Stimulated activated memory B cell treated with anti-CD40 and anti-IgM and Interleukin-4, amounts not matched to agents 10 μg/mL and 1 μg/mL and 100 μg/mL, for 72 hours (primary cell): ENCODE measurements around the gene ARHGEF28.

Experiments
- ATAC-seq: fragments of 150-1000 bp; cut with Tn5 transposase; 2 replicates; pipeline ENCODE4 v1.10.0; 2021
- H3K27ac Mint-ChIP-seq: one replicate; pipeline ENCODE4 v1.8.0; 2022; ENCODE audit warnings: mild to moderate bottlenecking, mixed read lengths
- H3K27me3 Mint-ChIP-seq: one replicate; pipeline ENCODE4 v1.8.0; 2022; ENCODE audit warnings: mixed read lengths
- H3K36me3 Mint-ChIP-seq: one replicate; pipeline ENCODE4 v1.8.0; 2022; ENCODE audit warnings: mixed read lengths
- H3K4me1 Mint-ChIP-seq: one replicate; pipeline ENCODE4 v1.8.0; 2022; ENCODE audit warnings: mixed read lengths
- H3K4me3 Mint-ChIP-seq: one replicate; pipeline ENCODE4 v1.8.0; 2022; ENCODE audit warnings: mild to moderate bottlenecking, moderate library complexity, mixed read lengths
- H3K9me3 Mint-ChIP-seq: one replicate; pipeline ENCODE4 v1.8.0; 2022; ENCODE audit warnings: mixed read lengths

ARHGEF28 gene

GRCh38 chr5:73915345-73915744 lies 289.3 kb downstream of the ARHGEF28 start:
- Mint-ChIP-seq H3K4me3 (no peak overlapping the region), H3K4me1 (no peaks in the 10 kb centered on the region), H3K27me3 (no peaks in the 10 kb centered on the region), H3K9me3 (no peaks in the 10 kb centered on the region), H3K27ac (no peak overlapping the region), H3K36me3 (no peaks in the 10 kb centered on the region)
- ATAC-seq = no peak

GRCh38 chr5:73917433-73917832 lies 291.4 kb downstream of the ARHGEF28 start:
- Mint-ChIP-seq H3K27me3 (no peaks in the 10 kb centered on the region), H3K27ac (no peak overlapping the region), H3K9me3 (no peaks in the 10 kb centered on the region), H3K36me3 (no peaks in the 10 kb centered on the region), H3K4me3 (no peak overlapping the region), H3K4me1 (no peaks in the 10 kb centered on the region)
- ATAC-seq = no peak

- Mint-ChIP-seq H3K9me3 (no peaks in the 10 kb centered on the region), H3K27me3 (no peaks in the 10 kb centered on the region), H3K36me3 (no peaks in the 10 kb centered on the region), H3K27ac (no peak overlapping the region), H3K4me3 (no peak overlapping the region), H3K4me1 (no peaks in the 10 kb centered on the region)
- ATAC-seq = no peak
Measured at GRCh38 chr5:73917891-73918290, 291.9 kb downstream of the ARHGEF28 start.

- Mint-ChIP-seq H3K9me3 (no peaks in the 10 kb centered on the region), H3K27ac (no peak overlapping the region), H3K4me3 (no peak overlapping the region), H3K27me3 (peaks cover 4% of the 10 kb centered on the region), H3K36me3 (no peaks in the 10 kb centered on the region), H3K4me1 (no peaks in the 10 kb centered on the region)
- no peak for ATAC-seq
Measured at GRCh38 chr5:73918791-73919221, 292.8 kb downstream of the ARHGEF28 start.

GRCh38 chr5:73921741-73922140 lies 295.7 kb downstream of the ARHGEF28 start:
- no peaks in the 10 kb centered on the region for H3K9me3 Mint-ChIP-seq
- ATAC-seq = no peak
- no peak overlapping the region for H3K27ac Mint-ChIP-seq
- H3K36me3 Mint-ChIP-seq = no peaks in the 10 kb centered on the region
- no peak overlapping the region for H3K4me3 Mint-ChIP-seq
- H3K27me3 Mint-ChIP-seq = peaks cover 16% of the 10 kb centered on the region
- no peaks in the 10 kb centered on the region for H3K4me1 Mint-ChIP-seq

- no peak for ATAC-seq
- Mint-ChIP-seq H3K27ac (no peak overlapping the region), H3K36me3 (no peaks in the 10 kb centered on the region), H3K9me3 (no peaks in the 10 kb centered on the region), H3K4me3 (no peak overlapping the region), H3K4me1 (no peaks in the 10 kb centered on the region), H3K27me3 (peaks cover 17% of the 10 kb centered on the region)
Measured at GRCh38 chr5:73922224-73922623, 296.2 kb downstream of the ARHGEF28 start.

- ATAC-seq = no peak
- Mint-ChIP-seq H3K4me3 (no peak overlapping the region), H3K27me3 (peaks cover 17% of the 10 kb centered on the region), H3K36me3 (no peaks in the 10 kb centered on the region), H3K9me3 (no peaks in the 10 kb centered on the region), H3K4me1 (no peaks in the 10 kb centered on the region), H3K27ac (no peak overlapping the region)
Measured at GRCh38 chr5:73922875-73923557, 297.0 kb downstream of the ARHGEF28 start.

GRCh38 chr5:73928476-73929070 lies 302.6 kb downstream of the ARHGEF28 start:
- no peak overlapping the region for H3K27ac Mint-ChIP-seq
- H3K4me3 Mint-ChIP-seq = no peak overlapping the region
- no peak for ATAC-seq
- H3K36me3 Mint-ChIP-seq = no peaks in the 10 kb centered on the region
- no peaks in the 10 kb centered on the region for H3K4me1 Mint-ChIP-seq
- H3K9me3 Mint-ChIP-seq = no peaks in the 10 kb centered on the region
- peaks cover 16% of the 10 kb centered on the region for H3K27me3 Mint-ChIP-seq

GRCh38 chr5:73935719-73936118 lies 309.7 kb downstream of the ARHGEF28 start:
- no peak overlapping the region for H3K27ac Mint-ChIP-seq
- H3K36me3 Mint-ChIP-seq = no peaks in the 10 kb centered on the region
- no peaks in the 10 kb centered on the region for H3K4me1 Mint-ChIP-seq
- H3K9me3 Mint-ChIP-seq = no peaks in the 10 kb centered on the region
- H3K27me3 Mint-ChIP-seq = peaks cover 9% of the 10 kb centered on the region
- no peak for ATAC-seq
- no peak overlapping the region for H3K4me3 Mint-ChIP-seq

- Mint-ChIP-seq H3K4me1 (no peaks in the 10 kb centered on the region), H3K27ac (no peak overlapping the region), H3K4me3 (no peak overlapping the region), H3K27me3 (peaks cover 9% of the 10 kb centered on the region), H3K9me3 (peaks cover 7% of the 10 kb centered on the region), H3K36me3 (no peaks in the 10 kb centered on the region)
- ATAC-seq = no peak
Measured at GRCh38 chr5:73938280-73938937, 312.4 kb downstream of the ARHGEF28 start.

- H3K4me3 Mint-ChIP-seq = no peak overlapping the region
- no peak overlapping the region for H3K27ac Mint-ChIP-seq
- peaks cover 9% of the 10 kb centered on the region for H3K27me3 Mint-ChIP-seq
- H3K9me3 Mint-ChIP-seq = peaks cover 7% of the 10 kb centered on the region
- H3K36me3 Mint-ChIP-seq = no peaks in the 10 kb centered on the region
- ATAC-seq = no peak
- H3K4me1 Mint-ChIP-seq = no peaks in the 10 kb centered on the region
Measured at GRCh38 chr5:73938938-73939320, 312.9 kb downstream of the ARHGEF28 start.

- Mint-ChIP-seq H3K4me3 (no peak overlapping the region), H3K9me3 (peaks cover 11% of the 10 kb centered on the region), H3K36me3 (no peaks in the 10 kb centered on the region), H3K4me1 (no peaks in the 10 kb centered on the region), H3K27ac (no peak overlapping the region), H3K27me3 (peaks cover 9% of the 10 kb centered on the region)
- no peak for ATAC-seq
Measured at GRCh38 chr5:73939557-73939956, 313.6 kb downstream of the ARHGEF28 start.

GRCh38 chr5:73940026-73940425 lies 314.0 kb downstream of the ARHGEF28 start:
- no peak overlapping the region for H3K27ac Mint-ChIP-seq
- no peak for ATAC-seq
- peaks cover 11% of the 10 kb centered on the region for H3K9me3 Mint-ChIP-seq
- no peak overlapping the region for H3K4me3 Mint-ChIP-seq
- no peaks in the 10 kb centered on the region for H3K36me3 Mint-ChIP-seq
- peaks cover 9% of the 10 kb centered on the region for H3K27me3 Mint-ChIP-seq
- no peaks in the 10 kb centered on the region for H3K4me1 Mint-ChIP-seq

- H3K4me3 Mint-ChIP-seq = no peak overlapping the region
- peaks cover 11% of the 10 kb centered on the region for H3K9me3 Mint-ChIP-seq
- H3K27me3 Mint-ChIP-seq = peaks cover 3% of the 10 kb centered on the region
Measured at GRCh38 chr5:73940801-73941200, 314.8 kb downstream of the ARHGEF28 start.

GRCh38 chr5:73942783-73943182 lies 316.8 kb downstream of the ARHGEF28 start:
- Mint-ChIP-seq H3K9me3 (peaks cover 11% of the 10 kb centered on the region), H3K4me3 (no peak overlapping the region), H3K4me1 (no peaks in the 10 kb centered on the region), H3K27ac (no peak overlapping the region), H3K27me3 (no peaks in the 10 kb centered on the region), H3K36me3 (no peaks in the 10 kb centered on the region)
- no peak for ATAC-seq

More at GRCh38 chr5:73940801-73941200, 314.8 kb downstream of the ARHGEF28 start:
- Mint-ChIP-seq H3K36me3 (no peaks in the 10 kb centered on the region), H3K4me1 (no peaks in the 10 kb centered on the region), H3K27ac (no peak overlapping the region)
- ATAC-seq = no peak

GRCh38 chr5:73943397-73943796 lies 317.4 kb downstream of the ARHGEF28 start:
- ATAC-seq = no peak
- Mint-ChIP-seq H3K9me3 (peaks cover 11% of the 10 kb centered on the region), H3K4me3 (no peak overlapping the region), H3K27ac (no peak overlapping the region), H3K36me3 (no peaks in the 10 kb centered on the region), H3K4me1 (no peaks in the 10 kb centered on the region), H3K27me3 (no peaks in the 10 kb centered on the region)
